Stomach (tissue), 9 donors: ENCODE results near the gene HDLBP. TPM values are rescaled to one million over a fixed set of nuclear protein-coding genes. Genes with fewer than 3 reads are reported as not detected.

Experiments
- DNase-seq, 2 donors: peaks; one replicate each; pipeline versions ENCODE4 v3.0.0 to v3.0.0-alpha.2; 2013 to 2019
- H3K27ac ChIP-seq, 5 donors: fragments of 200-600 bp in 4 of 5; sonication (generic) in 4 of 5; one replicate each; pipeline ENCODE4 v1.5.1; 2013 to 2019; ENCODE audit warnings: mild to moderate bottlenecking in 1 of 5, moderate library complexity in 1 of 5
- H3K27me3 ChIP-seq, 3 donors: fragments of 200-600 bp; sonication (generic); one replicate each; pipeline ENCODE4 v1.5.1; 2017 to 2019; ENCODE audit warnings: mixed run types in 1 of 3
- H3K36me3 ChIP-seq, 4 donors: fragments of 200-600 bp; sonication (generic); 1 replicate in 3 of 4; 2 replicates in 1 of 4; pipeline ENCODE4 v1.5.1; 2016 to 2019
- H3K4me1 ChIP-seq, 4 donors: fragments of 200-600 bp; sonication (generic); one replicate each; pipeline ENCODE4 v1.5.1; 2016 to 2019
- H3K4me3 ChIP-seq, 4 donors: fragments of 200-600 bp; sonication (generic) in 3 of 4; one replicate each; pipeline ENCODE4 v1.5.1; 2016 to 2019; ENCODE audit warnings: mild to moderate bottlenecking in 1 of 4
- H3K9me3 ChIP-seq, 4 donors: fragments of 200-600 bp; sonication (generic); one replicate each; pipeline ENCODE4 v1.5.1; 2016 to 2019
- EP300 ChIP-seq: sonication (generic); formaldehyde crosslinking; IDR thresholded peaks from one replicate; pipeline ENCODE4 v1.6.1; 2017; ENCODE audit warnings: antibody characterized with exemption
- POLR2A ChIP-seq, 4 donors: fragments of 450-650 bp; IDR thresholded peaks; one replicate each; pipeline ENCODE4 v1.6.1; 2016; ENCODE audit warnings: antibody characterized with exemption in 4 of 4, control low read depth in 2 of 4, mild to moderate bottlenecking in 1 of 4, moderate library complexity in 1 of 4
- POLR2AphosphoS5 ChIP-seq, 3 donors: sonication (generic); formaldehyde crosslinking; IDR thresholded peaks; one replicate each; pipeline ENCODE4 v1.6.1; 2016; ENCODE audit warnings: antibody characterized with exemption in 3 of 3
- whole genome bisulfite sequencing, 5 donors: extraction: QIAGEN DNeasy Blood & Tissue Kit in 3 of 5; methylation state at CpG; one replicate each; pipeline versions ENCODE4 v1.1.5 to v1.1.7; 2013 to 2018; 5-methylcytosine and 5-hydroxymethylcytosine counted together
- intact Hi-C: fragments of 100-400 bp; cut with DNase I; formaldehyde crosslinking; loops from one replicate; pipeline ENCODE4 v1.15.1; 2023; ENCODE audit warnings: low total_unique reads
- polyA plus RNA-seq, 3 donors: library from polyadenylated mRNA; stranded (reverse); fragments of 200-250 nt; gene quantifications; one replicate each; pipeline ENCODE4 v1.2.3, GENCODE V29; 2013
- total RNA-seq, 5 donors: library from RNA; depleted of rRNA; stranded (reverse); fragments of >200 nt; gene quantifications; one replicate each; pipeline versions ENCODE4 v1.1.0 to v1.2.3, GENCODE V29; 2014 to 2016
- TF ChIP-seq, protein P1 (sequence below), 7 experiments: fragments of 450-650 bp in 4 of 7; fragments of 200-600 bp in 3 of 7; sonication (generic) in 3 of 7; IDR thresholded peaks; one replicate each; pipeline ENCODE4 v1.5.1; 2016 to 2019; ENCODE audit warnings: antibody characterized with exemption in 7 of 7, control low read depth in 2 of 7, mild to moderate bottlenecking in 1 of 7
- donor health status: healthy with polysubstance abuse.
- donor health status: Bipolar disorder and iron deficiency.
- donor health status: healthy.

HDLBP gene
- total and polyA plus RNA-seq, 8 donors = 171 to 752 (median 397) TPM

DNA sequence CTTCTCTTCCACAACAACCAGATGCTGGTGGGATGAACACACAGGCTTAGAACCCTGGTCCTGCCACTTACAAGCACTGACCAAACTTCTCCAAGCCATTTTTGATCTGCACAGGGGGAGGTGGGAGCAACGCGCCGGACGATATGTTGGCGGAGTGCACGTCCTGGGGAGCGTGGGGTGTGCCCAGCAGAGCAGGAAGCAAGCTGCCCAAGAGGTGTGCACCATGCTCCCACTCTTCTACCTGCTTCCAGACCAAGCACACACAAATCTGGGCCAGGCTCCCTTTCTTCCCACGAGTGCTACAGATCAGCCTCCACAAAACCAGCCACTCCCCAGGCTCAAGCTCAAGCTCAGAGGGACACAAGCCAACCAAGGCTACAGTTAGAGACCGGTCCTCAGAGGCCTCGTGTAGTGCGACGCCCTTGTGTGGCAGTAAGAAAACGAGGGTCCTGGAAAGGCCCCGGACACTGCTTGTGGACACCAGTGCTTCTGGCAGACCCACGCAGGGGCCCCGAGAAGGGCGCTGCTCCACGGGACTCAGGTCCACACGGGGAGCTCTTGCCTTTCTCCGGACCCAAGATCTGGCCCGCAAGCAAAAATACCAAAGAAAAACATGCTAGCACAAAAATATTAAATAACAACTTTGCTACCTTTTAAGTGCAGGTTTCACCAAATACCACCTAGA is 75.0 kb downstream of the HDLBP start:
- 88 to 95% (median 89%) methylated on average over 20 to 21 of the region's 21 CpGs for WGBS, 5 donors
- H3K4me1 ChIP-seq = no peaks in the 10 kb centered on the region
- DNase-seq = no peak
- TF ChIP-seq POLR2A (IDR thresholded peaks at IDR 0.05) = no peak
- no peak overlapping the region for H3K4me3 ChIP-seq
- intact Hi-C loops = no loop called here
- no peak overlapping the region for H3K27ac ChIP-seq
- H3K36me3 ChIP-seq = peaks cover 96 to 100% (median 100%) of the 10 kb centered on the region in 4 donors
- H3K9me3 ChIP-seq = no peaks in the 10 kb centered on the region
- H3K27me3 ChIP-seq = no peaks in the 10 kb centered on the region

DNA sequence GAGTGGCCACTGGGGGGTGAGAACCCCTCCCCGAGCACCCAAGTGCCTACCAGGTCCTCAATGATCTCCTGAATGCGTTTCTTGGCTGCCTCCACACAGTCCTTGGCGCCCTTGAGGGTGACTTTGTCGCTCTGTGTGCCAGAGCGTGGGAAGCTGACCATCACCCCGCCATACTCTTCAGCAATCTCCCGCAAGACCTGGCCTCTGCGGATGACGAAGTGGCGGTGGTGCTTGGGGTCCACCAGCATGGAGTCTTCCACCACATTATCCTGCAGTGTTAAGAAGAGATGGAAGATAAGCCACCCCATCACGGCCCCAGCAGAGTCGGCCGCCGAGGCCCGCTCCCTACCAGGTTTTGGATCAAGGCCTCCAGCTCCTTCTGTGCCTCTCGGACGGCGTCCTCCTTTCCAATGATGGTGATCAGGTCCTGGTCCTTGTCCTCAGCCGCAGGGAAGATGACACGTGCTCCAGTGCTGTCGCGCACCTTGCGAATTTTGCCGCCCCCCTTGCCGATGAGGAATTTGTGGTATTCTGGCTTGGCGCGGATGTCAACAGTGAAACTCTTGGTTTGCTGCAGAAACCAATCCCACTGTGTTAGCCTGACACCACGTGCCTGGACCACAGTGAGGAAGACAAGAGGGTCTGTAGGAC is 75.8 kb downstream of the HDLBP start:
- Histone ChIP-seq H3K27me3 (no peaks in the 10 kb centered on the region), H3K27ac (no peak overlapping the region), H3K4me3 (no peak overlapping the region), H3K9me3 (no peaks in the 10 kb centered on the region), H3K4me1 (no peaks in the 10 kb centered on the region), H3K36me3 (peaks cover 97 to 100% (median 100%) of the 10 kb centered on the region in 4 donors)
- TF ChIP-seq EP300 (no peak), POLR2A (IDR thresholded peaks at IDR 0.05) (no peak), POLR2AphosphoS5 (IDR thresholded peaks at IDR 0.05) (no peak)
- TF ChIP-seq, protein P1, sequence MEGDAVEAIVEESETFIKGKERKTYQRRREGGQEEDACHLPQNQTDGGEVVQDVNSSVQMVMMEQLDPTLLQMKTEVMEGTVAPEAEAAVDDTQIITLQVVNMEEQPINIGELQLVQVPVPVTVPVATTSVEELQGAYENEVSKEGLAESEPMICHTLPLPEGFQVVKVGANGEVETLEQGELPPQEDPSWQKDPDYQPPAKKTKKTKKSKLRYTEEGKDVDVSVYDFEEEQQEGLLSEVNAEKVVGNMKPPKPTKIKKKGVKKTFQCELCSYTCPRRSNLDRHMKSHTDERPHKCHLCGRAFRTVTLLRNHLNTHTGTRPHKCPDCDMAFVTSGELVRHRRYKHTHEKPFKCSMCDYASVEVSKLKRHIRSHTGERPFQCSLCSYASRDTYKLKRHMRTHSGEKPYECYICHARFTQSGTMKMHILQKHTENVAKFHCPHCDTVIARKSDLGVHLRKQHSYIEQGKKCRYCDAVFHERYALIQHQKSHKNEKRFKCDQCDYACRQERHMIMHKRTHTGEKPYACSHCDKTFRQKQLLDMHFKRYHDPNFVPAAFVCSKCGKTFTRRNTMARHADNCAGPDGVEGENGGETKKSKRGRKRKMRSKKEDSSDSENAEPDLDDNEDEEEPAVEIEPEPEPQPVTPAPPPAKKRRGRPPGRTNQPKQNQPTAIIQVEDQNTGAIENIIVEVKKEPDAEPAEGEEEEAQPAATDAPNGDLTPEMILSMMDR (IDR thresholded peaks at IDR 0.05) = no peak
- no peak for DNase-seq
- intact Hi-C loops = no loop called here
- WGBS, 5 donors = 91 to 95% (median 95%) methylated on average over 27 to 28 of the region's 28 CpGs

DNA sequence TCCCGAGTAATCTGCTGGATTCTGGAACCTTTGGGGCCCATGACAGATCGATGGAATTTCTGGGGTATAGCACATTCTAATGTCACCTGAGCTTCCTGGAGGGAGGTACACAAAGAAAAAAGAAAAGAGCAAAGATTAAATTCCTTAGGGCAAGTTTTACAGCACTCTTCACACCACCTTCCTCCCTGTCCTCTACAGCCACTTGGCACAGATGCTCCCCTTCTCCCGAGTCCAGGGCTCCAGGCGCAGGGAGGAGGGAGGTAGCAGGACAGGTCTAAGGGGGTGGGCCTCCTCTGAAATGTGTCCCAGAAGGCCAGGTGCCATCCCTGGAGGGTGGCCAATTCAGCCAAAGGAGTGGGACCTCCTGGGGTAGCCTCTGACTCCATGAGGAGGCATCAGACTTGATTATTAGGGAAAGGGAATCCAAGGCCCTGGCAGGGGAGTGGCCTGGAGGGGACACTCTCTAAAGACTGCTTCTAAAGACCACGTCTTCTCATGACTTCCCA is 76.7 kb downstream of the HDLBP start:
- TF ChIP-seq POLR2A (IDR thresholded peaks at IDR 0.05) (no peak), POLR2AphosphoS5 (IDR thresholded peaks at IDR 0.05) (no peak), EP300 (no peak)
- intact Hi-C loops = no loop called here
- DNase-seq = no peak
- WGBS, 5 donors = 71 to 89% (median 77%) methylated on average over 5 of the region's 5 CpGs
- H3K27ac ChIP-seq = no peak overlapping the region
- peaks cover 97 to 100% (median 100%) of the 10 kb centered on the region in 4 donors for H3K36me3 ChIP-seq
- no peaks in the 10 kb centered on the region for H3K9me3 ChIP-seq
- H3K27me3 ChIP-seq = no peaks in the 10 kb centered on the region
- H3K4me1 ChIP-seq = no peaks in the 10 kb centered on the region
- H3K4me3 ChIP-seq = no peak overlapping the region

DNA sequence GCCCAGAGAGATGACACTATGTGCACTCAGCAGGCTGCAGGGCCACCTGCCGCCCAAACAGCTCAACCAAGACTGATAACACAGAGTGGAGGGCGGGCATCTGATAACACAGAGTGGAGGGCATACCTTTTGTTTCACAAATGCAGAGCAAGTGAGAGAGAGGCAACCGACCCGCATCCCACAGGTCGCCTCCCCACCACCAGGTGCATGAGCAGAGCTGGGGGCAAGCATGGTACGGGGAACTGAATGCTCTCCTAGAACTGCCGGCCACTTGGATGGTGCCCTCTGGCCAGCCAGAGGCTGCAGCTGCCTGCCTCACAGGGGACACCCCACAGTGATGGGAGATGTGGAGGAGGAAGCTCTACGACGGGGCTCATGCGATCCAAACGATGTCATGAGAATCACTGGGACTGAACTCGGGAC is 77.5 kb downstream of the HDLBP start:
- Histone ChIP-seq H3K4me1 (no peaks in the 10 kb centered on the region), H3K27me3 (no peaks in the 10 kb centered on the region), H3K4me3 (no peak overlapping the region), H3K27ac (no peak overlapping the region), H3K36me3 (peaks cover 97 to 100% (median 100%) of the 10 kb centered on the region in 4 donors), H3K9me3 (no peaks in the 10 kb centered on the region)
- intact Hi-C loops = no loop called here
- no peak for TF ChIP-seq EP300
- no peak for DNase-seq
- 75 to 85% (median 81%) methylated on average over 7 to 12 of the region's 12 CpGs for WGBS, 5 donors

DNA sequence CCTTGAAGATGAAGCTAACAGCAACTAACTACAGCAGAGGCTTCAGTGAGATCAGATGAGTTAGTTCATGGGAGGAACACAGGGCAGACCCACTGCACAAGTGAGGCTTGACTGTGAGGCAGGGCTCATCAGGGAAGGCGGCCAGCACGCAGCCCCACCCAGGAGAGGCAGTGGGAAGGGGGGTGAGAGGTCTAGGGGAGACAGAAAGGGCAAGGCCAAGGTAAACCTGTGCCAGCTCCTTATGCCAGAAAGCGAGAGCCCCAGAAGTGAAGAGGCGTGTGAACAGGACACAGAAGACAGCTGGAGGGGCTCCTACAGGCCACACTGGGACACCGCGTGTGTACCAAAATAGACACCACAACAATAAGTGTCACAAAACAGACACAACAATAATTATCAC is 78.4 kb downstream of the HDLBP start:
- WGBS, 5 donors = 92 to 96% (median 96%) methylated on average over 6 of the region's 6 CpGs
- Histone ChIP-seq H3K27ac (no peak overlapping the region), H3K36me3 (peaks cover 97 to 100% (median 100%) of the 10 kb centered on the region in 4 donors), H3K4me1 (no peaks in the 10 kb centered on the region), H3K27me3 (no peaks in the 10 kb centered on the region), H3K4me3 (no peak overlapping the region), H3K9me3 (no peaks in the 10 kb centered on the region)
- intact Hi-C loops = no loop called here
- TF ChIP-seq EP300 = no peak
- TF ChIP-seq, protein P1 (IDR thresholded peaks at IDR 0.05) = no peak
- no peak for TF ChIP-seq POLR2AphosphoS5 (IDR thresholded peaks at IDR 0.05)
- TF ChIP-seq POLR2A (IDR thresholded peaks at IDR 0.05) = no peak
- no peak for DNase-seq
